Neural cell (in vitro differentiated cells): Measurements from ENCODE around the gene FOXL3. TPM values are rescaled to one million over a fixed set of nuclear protein-coding genes. Genes with fewer than 3 reads are reported as not detected.
"Not testable (repeated sequence)": the region's sequence is repeated elsewhere in the genome, so short reads cannot be mapped to it uniquely, and the experiment has no call there.

Experiments used
- H2AFZ ChIP-seq: fragments of 200-600, 300-800 bp; sonication (generic), shearing (Covaris generic); 2 replicates; pipeline ENCODE4 v1.6.0; 2014; ENCODE audit warnings: low read depth, mild to moderate bottlenecking, antibody characterized with exemption, low read length, moderate library complexity
- H3F3A ChIP-seq: fragments of 200-600 bp; shearing (Covaris generic); 2 replicates; pipeline ENCODE4 v1.6.1; 2016; ENCODE audit warnings: mild to moderate bottlenecking, moderate library complexity, mixed read lengths, antibody characterized with exemption, low read length; ENCODE audit not compliant: insufficient read depth, poor library complexity, severe bottlenecking
- H3K27ac ChIP-seq: fragments of 200-600, 300-800 bp; sonication (generic), shearing (Covaris generic); 2 replicates; pipeline ENCODE4 v1.5.1; 2014; ENCODE audit warnings: mild to moderate bottlenecking, low read length, moderate library complexity
- H3K27me3 ChIP-seq: fragments of 300-800, 200-600 bp; sonication (generic), shearing (Covaris generic); 2 replicates; pipeline ENCODE4 v1.6.0; 2014; ENCODE audit warnings: mild to moderate bottlenecking, low read depth, low read length, moderate library complexity; ENCODE audit not compliant: insufficient read depth
- H3K36me3 ChIP-seq: fragments of 300-800, 200-600 bp; sonication (generic), shearing (Covaris generic); 2 replicates; pipeline ENCODE4 v1.5.1; 2014; ENCODE audit warnings: mild to moderate bottlenecking, antibody characterized with exemption, low read length, moderate library complexity; ENCODE audit not compliant: insufficient read depth
- H3K4me2 ChIP-seq: fragments of 300-800, 200-600 bp; sonication (generic), shearing (Covaris generic); 2 replicates; pipeline ENCODE4 v1.6.0; 2014; ENCODE audit warnings: mild to moderate bottlenecking, low read length
- H3K4me3 ChIP-seq: fragments of 300-800, 200-600 bp; sonication (generic), shearing (Covaris generic); 2 replicates; pipeline ENCODE4 v1.5.1; 2014; ENCODE audit warnings: mild to moderate bottlenecking, low read length, moderate library complexity
- H3K79me2 ChIP-seq: fragments of 200-600 bp; shearing (Covaris generic); replicated peaks from 2 replicates; pipeline ENCODE4 v1.6.0; 2014; ENCODE audit warnings: mild to moderate bottlenecking, low read length, moderate library complexity; ENCODE audit not compliant: insufficient read depth
- H3K9ac ChIP-seq: fragments of 300-800, 200-600 bp; sonication (generic), shearing (Covaris generic); 2 replicates; pipeline ENCODE4 v1.6.1; 2016; ENCODE audit warnings: mild to moderate bottlenecking, low read length, mixed read lengths
- H3K9me2 ChIP-seq: fragments of 200-600 bp; shearing (Covaris generic); 2 replicates; pipeline ENCODE4 v1.6.1; 2016; ENCODE audit warnings: mild to moderate bottlenecking, low read length, mixed read lengths; ENCODE audit not compliant: insufficient read depth
- H3K9me3 ChIP-seq: fragments of 200-600, 300-800 bp; sonication (generic), shearing (Covaris generic); 2 replicates; pipeline ENCODE4 v1.6.1; 2016; ENCODE audit warnings: mild to moderate bottlenecking, mixed run types, low read length, moderate library complexity, mixed read lengths
- H4K20me1 ChIP-seq: fragments of 200-600 bp; shearing (Covaris generic); 2 replicates; pipeline ENCODE4 v1.6.1; 2016; ENCODE audit warnings: mild to moderate bottlenecking, mixed run types; ENCODE audit not compliant: insufficient read depth
- EP300 ChIP-seq: fragments of 450-650 bp; conservative IDR thresholded peaks from 2 replicates; pipeline ENCODE4 v1.6.1; 2014; ENCODE audit warnings: antibody characterized with exemption, mild to moderate bottlenecking, moderate library complexity; ENCODE audit not compliant: poor library complexity, severe bottlenecking
- EZH2 ChIP-seq: fragments of 200-600, 300-800 bp; shearing (Covaris generic), sonication (generic); IDR thresholded peaks from 2 replicates; pipeline ENCODE4 v1.6.1; 2014; ENCODE audit warnings: antibody characterized with exemption, low read length, borderline replicate concordance, mild to moderate bottlenecking; ENCODE audit not compliant: insufficient read depth, poor library complexity, severe bottlenecking
- MXI1 ChIP-seq: fragments of 450-650 bp; conservative IDR thresholded peaks from 2 replicates; pipeline ENCODE4 v1.6.1; 2014; ENCODE audit warnings: antibody characterized with exemption, mild to moderate bottlenecking; ENCODE audit not compliant: poor library complexity, severe bottlenecking
- POLR2AphosphoS5 ChIP-seq: IDR thresholded peaks from 2 replicates; pipeline ENCODE4 v1.6.1; 2012
- RAD21 ChIP-seq: fragments of 450-650 bp; conservative IDR thresholded peaks from 2 replicates; pipeline ENCODE4 v1.6.1; 2014; ENCODE audit warnings: antibody characterized with exemption, mild to moderate bottlenecking, moderate library complexity
- SMC3 ChIP-seq: fragments of 450-650 bp; conservative IDR thresholded peaks from 2 replicates; pipeline ENCODE4 v1.6.1; 2014; ENCODE audit warnings: antibody characterized with exemption, mild to moderate bottlenecking, moderate library complexity; ENCODE audit not compliant: poor library complexity
- TAF1 ChIP-seq: IDR thresholded peaks from 2 replicates; pipeline ENCODE4 v1.6.1; 2012; ENCODE audit warnings: low read depth
- polyA plus RNA-seq: library from polyadenylated mRNA; depleted of rRNA; stranded (reverse); fragments of >200 nt; gene quantifications from 2 replicates; pipeline ENCODE4 v1.2.3, GENCODE V29; 2014
- TF ChIP-seq, protein P1 (sequence below): IDR thresholded peaks from 2 replicates; pipeline ENCODE4 v1.6.1; 2012; ENCODE audit warnings: borderline replicate concordance
- TF ChIP-seq, protein P2 (sequence below): fragments of 450-650 bp; IDR thresholded peaks from 2 replicates; pipeline ENCODE4 v1.5.1; 2014; ENCODE audit warnings: antibody characterized with exemption, mild to moderate bottlenecking, moderate library complexity; ENCODE audit not compliant: poor library complexity, severe bottlenecking

FOXL3 gene
- polyA plus RNA-seq, 1 donor from 2014 or later = not detected

DNA sequence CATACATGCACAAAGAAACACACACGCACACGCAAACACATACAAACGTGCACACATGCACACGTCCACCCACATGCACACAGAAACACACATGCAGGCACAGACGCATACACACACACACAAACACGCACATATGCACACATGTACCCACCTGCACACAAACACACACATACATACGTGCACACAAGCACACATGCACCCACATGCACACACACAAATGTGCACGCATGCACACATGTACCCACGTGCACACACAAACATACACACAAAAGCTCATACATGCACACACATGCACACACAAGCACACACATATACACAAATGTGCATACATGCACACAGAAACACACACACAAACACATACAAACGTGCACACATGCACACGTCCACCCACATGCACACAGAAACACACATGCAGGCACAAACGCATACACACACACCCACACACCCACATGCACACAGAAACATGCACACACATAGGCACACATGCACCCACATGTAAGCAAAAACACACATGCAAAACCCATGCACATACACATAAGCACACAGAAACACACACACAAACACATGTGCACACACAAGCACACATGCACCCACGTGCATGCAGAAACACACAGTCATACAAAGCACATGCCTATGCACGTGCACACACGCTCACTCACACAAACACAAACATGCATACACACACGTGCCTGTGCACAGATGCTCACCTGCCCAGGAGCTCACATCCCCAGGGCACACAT, 44.8 kb downstream of the FOXL3 start:
- no peaks in the 10 kb centered on the region for H4K20me1 ChIP-seq
- no peak overlapping the region for H3K27ac ChIP-seq
- H3K36me3 ChIP-seq = no peaks in the 10 kb centered on the region
- no peaks in the 10 kb centered on the region for H3K79me2 ChIP-seq
- no peaks in the 10 kb centered on the region for H3K27me3 ChIP-seq
- no peaks in the 10 kb centered on the region for H3K9me2 ChIP-seq
- no peak overlapping the region for H3K4me3 ChIP-seq
- TF ChIP-seq MXI1 (no peak), SMC3 (no peak), EZH2 (no peak), TAF1 (no peak), POLR2AphosphoS5 (no peak), EP300 (no peak), RAD21 (no peak)
- TF ChIP-seq, protein P1, sequence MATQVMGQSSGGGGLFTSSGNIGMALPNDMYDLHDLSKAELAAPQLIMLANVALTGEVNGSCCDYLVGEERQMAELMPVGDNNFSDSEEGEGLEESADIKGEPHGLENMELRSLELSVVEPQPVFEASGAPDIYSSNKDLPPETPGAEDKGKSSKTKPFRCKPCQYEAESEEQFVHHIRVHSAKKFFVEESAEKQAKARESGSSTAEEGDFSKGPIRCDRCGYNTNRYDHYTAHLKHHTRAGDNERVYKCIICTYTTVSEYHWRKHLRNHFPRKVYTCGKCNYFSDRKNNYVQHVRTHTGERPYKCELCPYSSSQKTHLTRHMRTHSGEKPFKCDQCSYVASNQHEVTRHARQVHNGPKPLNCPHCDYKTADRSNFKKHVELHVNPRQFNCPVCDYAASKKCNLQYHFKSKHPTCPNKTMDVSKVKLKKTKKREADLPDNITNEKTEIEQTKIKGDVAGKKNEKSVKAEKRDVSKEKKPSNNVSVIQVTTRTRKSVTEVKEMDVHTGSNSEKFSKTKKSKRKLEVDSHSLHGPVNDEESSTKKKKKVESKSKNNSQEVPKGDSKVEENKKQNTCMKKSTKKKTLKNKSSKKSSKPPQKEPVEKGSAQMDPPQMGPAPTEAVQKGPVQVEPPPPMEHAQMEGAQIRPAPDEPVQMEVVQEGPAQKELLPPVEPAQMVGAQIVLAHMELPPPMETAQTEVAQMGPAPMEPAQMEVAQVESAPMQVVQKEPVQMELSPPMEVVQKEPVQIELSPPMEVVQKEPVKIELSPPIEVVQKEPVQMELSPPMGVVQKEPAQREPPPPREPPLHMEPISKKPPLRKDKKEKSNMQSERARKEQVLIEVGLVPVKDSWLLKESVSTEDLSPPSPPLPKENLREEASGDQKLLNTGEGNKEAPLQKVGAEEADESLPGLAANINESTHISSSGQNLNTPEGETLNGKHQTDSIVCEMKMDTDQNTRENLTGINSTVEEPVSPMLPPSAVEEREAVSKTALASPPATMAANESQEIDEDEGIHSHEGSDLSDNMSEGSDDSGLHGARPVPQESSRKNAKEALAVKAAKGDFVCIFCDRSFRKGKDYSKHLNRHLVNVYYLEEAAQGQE = no peak
- TF ChIP-seq, protein P2, sequence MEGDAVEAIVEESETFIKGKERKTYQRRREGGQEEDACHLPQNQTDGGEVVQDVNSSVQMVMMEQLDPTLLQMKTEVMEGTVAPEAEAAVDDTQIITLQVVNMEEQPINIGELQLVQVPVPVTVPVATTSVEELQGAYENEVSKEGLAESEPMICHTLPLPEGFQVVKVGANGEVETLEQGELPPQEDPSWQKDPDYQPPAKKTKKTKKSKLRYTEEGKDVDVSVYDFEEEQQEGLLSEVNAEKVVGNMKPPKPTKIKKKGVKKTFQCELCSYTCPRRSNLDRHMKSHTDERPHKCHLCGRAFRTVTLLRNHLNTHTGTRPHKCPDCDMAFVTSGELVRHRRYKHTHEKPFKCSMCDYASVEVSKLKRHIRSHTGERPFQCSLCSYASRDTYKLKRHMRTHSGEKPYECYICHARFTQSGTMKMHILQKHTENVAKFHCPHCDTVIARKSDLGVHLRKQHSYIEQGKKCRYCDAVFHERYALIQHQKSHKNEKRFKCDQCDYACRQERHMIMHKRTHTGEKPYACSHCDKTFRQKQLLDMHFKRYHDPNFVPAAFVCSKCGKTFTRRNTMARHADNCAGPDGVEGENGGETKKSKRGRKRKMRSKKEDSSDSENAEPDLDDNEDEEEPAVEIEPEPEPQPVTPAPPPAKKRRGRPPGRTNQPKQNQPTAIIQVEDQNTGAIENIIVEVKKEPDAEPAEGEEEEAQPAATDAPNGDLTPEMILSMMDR = no peak
- no peaks in the 10 kb centered on the region for H3K9me3 ChIP-seq
- no peaks in the 10 kb centered on the region for H3F3A ChIP-seq
- no peak overlapping the region for H3K9ac ChIP-seq
- no peak overlapping the region for H2AFZ ChIP-seq
- H3K4me2 ChIP-seq = no peak overlapping the region

DNA sequence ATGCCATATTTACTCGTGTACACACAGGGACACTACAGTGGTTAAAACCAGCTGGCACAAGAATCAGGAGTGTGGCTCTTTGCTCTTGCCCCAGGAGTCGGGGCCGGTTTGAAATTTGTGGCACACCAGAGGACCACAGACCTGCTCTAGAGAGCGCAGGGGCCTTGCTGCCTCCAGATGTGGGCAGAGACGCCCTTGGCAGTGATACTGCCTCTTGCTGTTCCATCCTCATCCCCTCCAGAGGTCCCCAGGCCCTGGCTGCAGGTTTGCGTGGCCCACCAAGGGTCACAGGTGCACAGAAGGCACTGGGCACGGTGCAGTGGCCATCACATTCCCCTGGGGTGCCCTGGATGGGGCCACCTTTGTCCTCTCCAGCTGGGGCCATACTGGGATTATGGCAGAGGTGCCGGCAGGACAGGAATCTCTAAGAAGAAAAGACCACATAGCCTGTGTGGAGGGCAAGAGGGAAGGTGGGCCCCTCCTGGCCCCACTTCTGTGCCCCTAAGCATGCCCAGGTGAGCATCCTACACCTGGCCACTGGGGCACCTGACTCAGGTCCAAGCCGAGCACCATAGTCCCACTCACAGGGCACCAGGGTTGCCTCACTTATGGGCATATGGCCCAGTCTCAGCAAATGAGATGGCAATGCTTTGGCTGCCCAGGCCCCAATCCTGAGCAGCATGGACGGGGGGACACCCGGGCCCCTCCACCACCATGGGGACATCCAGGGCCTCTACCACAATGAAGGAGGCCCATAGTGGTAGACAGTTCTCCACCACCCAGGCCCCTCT, 45.6 kb downstream of the FOXL3 start:
- TF ChIP-seq MXI1 = no peak
- TF ChIP-seq, protein P2 = no peak
- no peaks in the 10 kb centered on the region for H3K79me2 ChIP-seq
- H3F3A ChIP-seq = no peaks in the 10 kb centered on the region
- no peak overlapping the region for H3K4me2 ChIP-seq
- H3K27me3 ChIP-seq = no peaks in the 10 kb centered on the region
- no peak overlapping the region for H2AFZ ChIP-seq
- H4K20me1 ChIP-seq = no peaks in the 10 kb centered on the region
- H3K9me3 ChIP-seq = no peaks in the 10 kb centered on the region
- no peaks in the 10 kb centered on the region for H3K36me3 ChIP-seq
- no peak overlapping the region for H3K4me3 ChIP-seq
- no peak overlapping the region for H3K9ac ChIP-seq
- no peaks in the 10 kb centered on the region for H3K9me2 ChIP-seq
- no peak overlapping the region for H3K27ac ChIP-seq

DNA sequence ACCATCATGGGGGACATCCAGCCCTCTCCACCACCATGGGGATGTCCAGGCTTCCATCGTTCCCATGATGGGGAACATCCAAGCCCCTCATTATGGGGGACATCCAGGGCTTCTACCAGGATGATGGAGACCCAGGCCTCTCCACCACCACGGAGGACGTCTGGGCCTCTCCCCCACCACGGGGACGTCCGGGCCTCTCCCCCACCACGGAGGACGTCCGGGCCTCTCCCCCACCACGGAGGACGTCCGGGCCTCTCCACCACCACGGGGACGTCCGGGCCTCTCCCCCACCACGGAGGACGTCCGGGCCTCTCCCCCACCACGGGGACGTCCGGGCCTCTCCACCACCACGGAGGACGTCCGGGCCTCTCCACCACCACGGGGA, 46.2 kb downstream of the FOXL3 start:
- not testable (repeated sequence) for H3K27me3 ChIP-seq, H4K20me1 ChIP-seq, H3K27ac ChIP-seq, H2AFZ ChIP-seq, H3K9me2 ChIP-seq, H3F3A ChIP-seq, H3K9me3 ChIP-seq, H3K9ac ChIP-seq, H3K4me3 ChIP-seq, H3K4me2 ChIP-seq, H3K36me3 ChIP-seq, H3K79me2 ChIP-seq
